GM19193 (cell line): ENCODE measurements around the gene CALM1.

Source experiments
- POLR2A ChIP-seq: IDR thresholded peaks from 4 replicates; pipeline ENCODE4 v1.6.1; 2011; ENCODE audit not compliant: insufficient read depth, insufficient read length; ENCODE audit errors: extremely low read depth

CALM1 gene

DNA sequence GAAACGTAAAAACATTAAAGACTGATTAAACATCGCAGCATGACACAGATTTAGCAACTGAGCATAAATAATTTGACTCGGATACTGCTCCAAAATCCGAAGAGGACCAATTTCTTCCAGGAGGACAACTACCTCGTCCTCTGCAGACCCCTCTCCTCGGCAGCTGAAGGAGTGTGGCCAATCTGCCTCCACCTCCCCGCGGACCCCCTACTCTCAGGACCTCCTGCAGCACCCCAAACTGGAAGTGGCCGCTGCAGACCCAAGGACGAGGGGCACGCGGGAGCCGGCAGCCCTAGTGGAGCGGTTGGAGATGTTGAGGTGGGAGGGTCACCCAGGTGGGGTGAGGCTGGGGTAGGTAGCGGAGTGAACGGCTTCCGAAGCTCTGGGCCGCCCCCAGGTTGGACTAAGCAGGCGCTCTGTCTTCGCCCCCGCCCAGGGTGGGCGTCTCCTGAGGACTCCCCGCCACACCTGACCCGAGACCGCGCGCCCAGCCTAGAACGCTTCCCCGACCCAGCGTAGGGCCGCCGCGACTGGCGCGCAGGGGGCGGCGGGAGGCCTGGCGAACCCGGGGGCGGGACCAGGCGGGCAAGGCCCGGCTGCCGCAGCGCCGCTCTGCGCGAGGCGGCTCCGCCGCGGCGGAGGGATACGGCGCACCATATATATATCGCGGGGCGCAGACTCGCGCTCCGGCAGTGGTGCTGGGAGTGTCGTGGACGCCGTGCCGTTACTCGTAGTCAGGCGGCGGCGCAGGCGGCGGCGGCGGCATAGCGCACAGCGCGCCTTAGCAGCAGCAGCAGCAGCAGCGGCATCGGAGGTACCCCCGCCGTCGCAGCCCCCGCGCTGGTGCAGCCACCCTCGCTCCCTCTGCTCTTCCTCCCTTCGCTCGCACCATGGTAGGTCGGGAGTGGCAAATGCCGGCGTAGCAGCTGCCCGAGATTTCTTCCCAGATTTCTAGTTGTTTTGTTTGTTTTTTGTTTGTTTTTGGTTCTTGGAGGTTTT is at the start of gene CALM1:
CALM1 (plus strand) TSS at position 689 of the 999 bp plus-strand sequence; CDS start at position 891, 202 bp downstream.
- TF ChIP-seq POLR2A, result peak; percentile 100

DNA sequence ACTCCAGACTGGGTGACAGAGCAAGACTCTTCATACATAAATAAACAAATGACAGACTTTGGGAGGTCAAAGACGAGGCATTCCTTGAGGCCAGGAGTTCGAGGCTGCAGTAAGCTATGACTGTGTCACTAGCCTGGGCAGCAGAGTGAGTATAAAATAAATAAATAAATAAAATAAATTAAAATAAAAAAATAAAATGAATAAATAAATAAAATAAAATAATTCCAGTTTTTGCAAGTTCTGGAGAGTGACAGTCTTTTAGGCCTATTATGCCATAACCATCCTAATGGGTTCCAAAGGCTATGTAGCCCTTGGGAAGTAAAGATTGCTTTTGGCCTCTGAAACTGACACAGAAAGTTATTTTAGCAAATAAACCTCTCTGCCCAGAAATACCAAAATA is 48.6 kb upstream of the CALM1 start:
- no peak for TF ChIP-seq POLR2A

GRCh38 chr14:90349739-90350138 is 47.1 kb upstream of the CALM1 start:
- TF ChIP-seq POLR2A, result no peak

DNA sequence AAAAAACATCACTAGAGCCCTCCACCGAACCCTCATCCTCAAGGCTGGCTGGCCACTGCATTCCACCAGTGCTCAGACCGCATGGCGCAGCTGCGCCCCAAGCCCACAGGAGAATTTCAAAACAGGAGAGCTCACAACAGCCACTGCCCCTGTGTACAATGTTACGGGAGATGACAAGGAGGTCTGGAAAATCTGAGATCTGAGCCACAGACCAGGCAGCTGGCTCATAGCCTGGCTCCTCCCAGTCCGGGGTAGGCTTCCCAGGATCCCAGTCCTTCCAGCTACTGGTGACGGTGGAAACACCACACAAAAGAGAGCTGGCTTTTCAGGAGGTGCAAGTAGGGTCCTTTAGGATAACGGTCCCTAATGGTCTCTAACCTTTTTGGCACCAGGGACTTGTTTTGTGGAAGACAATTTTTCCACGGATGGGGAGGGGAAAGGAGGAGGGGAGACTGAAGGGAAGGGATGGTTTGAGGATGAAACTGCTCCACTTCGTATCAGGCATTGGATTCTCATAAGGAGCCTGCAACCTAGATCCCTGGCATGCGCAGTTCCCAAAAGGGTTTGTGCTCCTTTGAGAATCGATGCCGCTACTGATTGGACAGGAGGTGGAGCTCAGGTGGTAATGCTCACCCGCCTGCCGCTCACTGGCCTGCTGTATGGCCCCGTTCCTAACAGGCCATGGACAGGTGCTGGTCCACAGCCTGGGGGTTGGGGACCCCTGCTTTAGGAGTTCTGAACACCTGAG is 42.1 kb upstream of the CALM1 start:
- TF ChIP-seq POLR2A, result no peak

DNA sequence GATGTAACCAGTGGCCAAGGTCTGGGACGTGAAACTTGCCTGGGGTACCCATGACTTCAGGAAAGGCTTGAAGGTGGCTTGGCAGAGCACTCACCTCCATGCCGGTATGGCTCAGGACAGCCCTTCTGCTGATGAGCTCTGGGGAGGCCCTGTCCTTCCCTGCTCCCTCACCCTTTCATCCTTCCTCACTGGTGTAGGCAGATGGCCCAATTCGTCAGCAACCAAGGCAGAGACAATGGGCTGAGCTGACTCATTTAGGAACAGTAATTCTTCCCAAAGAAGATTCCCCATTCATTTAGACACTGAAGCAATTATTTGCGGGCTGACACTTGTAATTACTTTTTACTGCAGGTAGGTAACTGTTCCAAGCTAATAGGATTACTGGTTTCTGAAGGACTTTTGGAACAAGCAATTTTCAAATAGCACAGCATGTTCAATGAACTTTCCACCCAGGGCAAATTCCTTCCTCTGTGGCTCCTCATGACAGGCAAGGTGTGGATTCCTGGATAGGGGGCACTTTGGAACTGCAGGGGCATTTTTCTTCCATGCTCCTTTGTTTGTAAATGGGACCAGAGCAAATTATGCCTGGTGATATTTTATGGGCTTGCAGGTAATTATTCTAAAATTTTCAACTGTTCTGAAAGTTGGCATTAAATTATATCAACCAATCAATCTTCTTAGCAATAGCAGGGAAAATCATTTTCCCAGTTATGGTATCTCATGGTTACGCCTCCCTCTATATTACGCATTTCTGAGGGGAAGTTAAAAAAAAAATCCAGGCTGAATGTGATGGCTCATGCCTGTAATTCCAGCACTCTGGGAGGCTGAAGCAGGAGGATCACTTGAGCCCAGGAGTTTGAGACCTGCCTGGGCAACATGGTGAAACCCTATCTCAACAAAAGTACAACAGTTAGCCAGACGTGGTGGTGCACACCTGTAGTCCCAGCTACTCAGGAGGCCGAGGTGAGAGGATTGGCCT is 41.0 kb upstream of the CALM1 start:
- TF ChIP-seq POLR2A, result no peak

DNA sequence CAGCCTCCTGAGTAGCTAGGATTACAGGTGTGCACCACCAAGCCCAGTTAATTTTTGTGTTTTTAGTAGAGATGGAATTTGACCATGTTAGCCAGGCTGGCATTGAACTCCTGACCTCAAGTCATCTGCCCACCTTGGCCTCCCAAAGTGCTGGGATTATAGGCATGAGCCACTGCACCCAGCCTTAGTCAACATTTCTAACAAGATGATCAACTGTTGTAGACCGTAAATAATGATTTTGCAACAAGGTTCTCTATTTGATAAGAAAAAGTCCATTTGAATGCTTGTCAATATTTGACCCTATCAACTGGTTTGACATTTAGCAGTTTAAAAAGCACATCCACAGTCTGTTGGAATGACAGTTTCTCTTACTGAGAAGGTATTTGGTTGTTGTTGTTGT is 39.9 kb upstream of the CALM1 start:
- no peak for TF ChIP-seq POLR2A

GRCh38 chr14:90358359-90358758 is 38.5 kb upstream of the CALM1 start:
- TF ChIP-seq POLR2A, result no peak

GRCh38 chr14:90361865-90362557 is 34.8 kb upstream of the CALM1 start:
- no peak for TF ChIP-seq POLR2A

GRCh38 chr14:90362558-90362896 is 34.3 kb upstream of the CALM1 start:
- no peak for TF ChIP-seq POLR2A

DNA sequence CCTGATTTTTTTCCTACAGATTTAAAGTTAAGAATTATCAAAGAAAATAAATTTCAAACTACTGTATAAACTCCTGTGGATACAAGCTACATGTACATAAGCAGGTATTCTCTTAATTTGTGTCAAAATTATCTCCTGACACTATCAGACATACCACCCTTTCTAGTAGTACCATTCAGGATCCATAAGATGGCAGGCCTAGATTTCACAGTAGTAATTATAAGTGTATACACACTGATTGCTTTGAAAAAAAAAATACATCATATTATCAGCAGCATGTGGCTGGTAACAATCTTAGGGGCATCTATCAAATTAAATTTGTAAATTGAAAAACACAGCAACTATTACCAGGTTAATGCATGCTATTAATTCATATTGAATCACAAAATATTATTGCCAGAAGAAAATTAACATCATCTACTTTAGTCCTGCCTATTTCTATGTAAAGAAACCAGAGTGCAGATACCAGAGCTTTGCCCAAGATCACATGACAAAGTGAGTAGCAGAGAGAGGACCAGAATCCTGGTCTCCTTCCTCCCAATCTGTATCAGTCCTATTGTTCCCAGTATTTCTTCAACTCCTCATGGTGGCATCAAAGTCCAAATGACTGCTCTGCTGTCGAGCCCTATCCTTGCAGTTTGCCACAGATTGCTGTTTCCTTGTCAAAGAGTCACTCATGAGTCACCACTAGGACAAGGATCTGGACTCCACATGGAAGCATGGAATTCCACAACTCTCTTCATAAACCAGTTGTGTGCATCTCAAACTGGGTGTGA is 27.7 kb upstream of the CALM1 start:
- TF ChIP-seq POLR2A, result no peak

DNA sequence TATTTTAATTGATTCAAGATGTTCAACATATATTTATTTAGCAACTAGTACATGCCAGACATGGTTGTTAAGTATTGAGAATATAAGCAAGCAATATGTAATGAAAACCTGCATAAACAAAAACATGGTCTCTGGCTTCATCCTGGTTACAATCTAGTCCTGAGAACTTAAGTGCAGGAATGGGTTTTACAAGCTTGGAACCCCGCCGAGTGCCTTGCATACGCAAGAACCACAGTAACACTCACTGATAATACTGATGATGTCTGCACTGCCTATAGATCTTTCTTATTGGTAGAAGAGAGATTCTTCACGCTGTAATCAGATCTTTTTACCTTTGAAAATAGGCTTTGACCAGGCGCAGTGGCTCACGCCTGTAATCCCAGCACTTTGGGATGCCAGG is 22.9 kb upstream of the CALM1 start:
- TF ChIP-seq POLR2A, result no peak

DNA sequence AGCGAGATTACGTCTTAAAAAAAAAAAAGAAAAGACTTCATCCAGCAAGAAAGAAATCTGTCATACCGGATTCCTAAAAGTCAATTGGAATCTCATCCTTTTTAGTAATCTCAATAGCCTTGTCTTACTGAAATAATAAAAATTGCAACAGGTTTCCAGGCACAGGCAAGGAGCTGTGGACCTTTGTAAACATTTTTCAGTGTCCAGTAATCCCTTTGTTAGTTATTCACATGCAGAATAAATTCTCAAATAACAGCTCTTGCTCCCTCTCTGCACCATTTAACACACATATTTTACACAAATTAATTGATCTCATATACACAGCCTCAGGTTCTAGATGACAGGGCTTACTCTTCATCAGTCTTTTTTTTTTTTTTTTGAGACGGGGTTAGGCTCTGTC is 22.0 kb upstream of the CALM1 start:
- no peak for TF ChIP-seq POLR2A

DNA sequence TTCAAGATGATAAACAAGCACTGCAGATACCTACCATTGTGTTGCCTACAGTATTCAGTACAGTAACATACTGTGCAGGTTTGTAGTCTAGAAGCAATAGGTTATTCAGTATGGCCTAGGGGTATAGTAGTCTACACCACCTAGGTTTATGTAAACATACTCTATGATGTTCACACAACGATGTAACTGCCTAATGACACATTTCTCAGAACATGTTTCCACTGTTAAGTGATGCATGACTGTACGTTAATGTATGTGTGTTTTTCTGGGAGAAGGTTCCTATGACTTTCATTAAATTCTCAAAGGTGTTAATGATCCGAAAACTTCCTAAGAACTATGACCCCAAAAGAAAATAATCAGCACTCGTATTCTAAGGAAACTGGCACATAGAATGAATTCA is 20.9 kb upstream of the CALM1 start:
- TF ChIP-seq POLR2A, result no peak

- no peak for TF ChIP-seq POLR2A
Observed at GRCh38 chr14:90378249-90378648, 18.6 kb upstream of the CALM1 start.

- TF ChIP-seq POLR2A, result no peak
Observed at GRCh38 chr14:90379106-90379505, 17.7 kb upstream of the CALM1 start.
